ENCODE data around the gene ADCY3.
"Not testable (repeated sequence)": the region's sequence is repeated elsewhere in the genome, so short reads cannot be mapped to it uniquely, and the experiment has no call there.

Gene ADCY3

DNA sequence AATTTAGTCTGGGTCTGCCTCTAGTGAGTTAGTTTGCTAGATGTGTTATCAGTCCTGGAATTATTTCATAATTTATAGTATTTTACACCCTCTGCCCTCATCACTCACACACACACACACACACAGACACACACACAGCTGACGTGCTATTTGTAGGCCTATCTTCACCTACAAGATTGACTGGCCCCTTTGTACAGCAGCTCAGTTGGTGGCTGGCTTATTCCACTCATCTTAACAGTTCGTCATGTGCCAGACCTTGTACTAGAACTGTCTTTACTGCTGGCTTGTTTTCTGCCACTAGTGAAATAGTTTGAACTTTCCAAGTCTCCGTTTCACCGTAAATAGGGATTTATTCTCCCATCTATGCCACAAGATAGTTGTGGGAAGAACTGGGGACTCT, 105.5 kb downstream of the ADCY3 start:
- H3K27ac ChIP-seq, result no peak overlapping the region
- no peak for TF ChIP-seq ZFX (IDR thresholded peaks at IDR 0.05; ENCODE audit: borderline replicate concordance)
- TF ChIP-seq, protein P1, sequence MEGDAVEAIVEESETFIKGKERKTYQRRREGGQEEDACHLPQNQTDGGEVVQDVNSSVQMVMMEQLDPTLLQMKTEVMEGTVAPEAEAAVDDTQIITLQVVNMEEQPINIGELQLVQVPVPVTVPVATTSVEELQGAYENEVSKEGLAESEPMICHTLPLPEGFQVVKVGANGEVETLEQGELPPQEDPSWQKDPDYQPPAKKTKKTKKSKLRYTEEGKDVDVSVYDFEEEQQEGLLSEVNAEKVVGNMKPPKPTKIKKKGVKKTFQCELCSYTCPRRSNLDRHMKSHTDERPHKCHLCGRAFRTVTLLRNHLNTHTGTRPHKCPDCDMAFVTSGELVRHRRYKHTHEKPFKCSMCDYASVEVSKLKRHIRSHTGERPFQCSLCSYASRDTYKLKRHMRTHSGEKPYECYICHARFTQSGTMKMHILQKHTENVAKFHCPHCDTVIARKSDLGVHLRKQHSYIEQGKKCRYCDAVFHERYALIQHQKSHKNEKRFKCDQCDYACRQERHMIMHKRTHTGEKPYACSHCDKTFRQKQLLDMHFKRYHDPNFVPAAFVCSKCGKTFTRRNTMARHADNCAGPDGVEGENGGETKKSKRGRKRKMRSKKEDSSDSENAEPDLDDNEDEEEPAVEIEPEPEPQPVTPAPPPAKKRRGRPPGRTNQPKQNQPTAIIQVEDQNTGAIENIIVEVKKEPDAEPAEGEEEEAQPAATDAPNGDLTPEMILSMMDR (IDR thresholded peaks at IDR 0.05), result no peak

DNA sequence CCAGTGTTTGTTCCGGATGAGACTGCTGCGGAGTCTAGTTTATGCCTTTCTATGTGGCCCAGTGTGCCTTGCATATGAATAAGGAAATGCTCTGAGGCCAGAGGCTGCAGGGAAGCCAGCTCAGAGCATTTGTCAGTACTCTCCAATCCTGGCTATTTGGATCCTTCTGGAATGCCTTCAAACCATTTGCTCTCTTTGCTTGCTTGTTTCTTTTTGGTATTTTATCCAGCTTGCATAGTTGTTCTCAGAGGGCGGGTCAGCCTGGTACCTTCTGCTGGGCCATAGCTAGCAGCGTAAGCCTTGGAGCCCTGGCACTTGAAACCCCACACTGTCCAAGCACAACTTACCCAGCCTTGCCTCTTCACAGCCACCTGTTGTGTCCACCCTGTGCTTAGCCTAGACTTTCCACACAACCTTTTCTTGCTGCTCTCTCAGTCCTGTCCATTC, 106.3 kb downstream of the ADCY3 start:
- TF ChIP-seq ZFX (IDR thresholded peaks at IDR 0.05; ENCODE audit: borderline replicate concordance), result no peak
- TF ChIP-seq, protein P1 (IDR thresholded peaks at IDR 0.05), result no peak
- H3K27ac ChIP-seq, result no peak overlapping the region

DNA sequence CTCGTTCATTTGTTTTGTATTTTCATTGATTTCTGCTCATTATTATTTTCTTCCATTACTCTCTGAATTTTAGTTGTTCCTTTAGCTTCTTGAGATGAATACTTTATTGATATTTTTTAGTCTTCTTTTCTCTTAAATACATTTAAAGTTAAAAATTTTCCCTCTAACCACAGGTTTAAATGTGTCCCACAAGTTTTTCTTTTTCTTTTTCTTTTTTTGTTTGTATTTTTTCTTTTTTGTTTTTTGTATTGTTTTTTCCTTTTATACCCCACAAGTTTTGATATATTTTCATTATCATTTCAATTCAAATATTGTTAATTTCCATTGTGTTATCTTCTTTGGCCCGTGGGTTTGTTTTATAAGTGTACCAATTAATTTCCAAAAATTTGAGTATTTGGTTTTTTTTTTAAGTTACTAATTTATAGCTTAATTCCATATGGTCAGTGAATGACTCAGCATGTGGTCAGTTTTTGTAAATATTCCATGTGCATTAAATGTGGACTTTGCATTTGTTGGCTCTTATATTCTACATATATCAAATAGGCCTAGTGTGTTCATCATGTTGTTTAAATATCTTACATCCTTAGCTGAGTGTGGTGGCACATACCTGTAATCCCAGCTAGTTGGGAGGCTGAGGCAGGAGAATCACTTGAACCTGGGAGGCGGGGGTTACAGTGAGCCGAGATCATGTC, 110.6 kb downstream of the ADCY3 start:
- TF ChIP-seq, protein P1 (IDR thresholded peaks at IDR 0.05), result no peak
- no peak for TF ChIP-seq ZFX (IDR thresholded peaks at IDR 0.05; ENCODE audit: borderline replicate concordance)
- no peak overlapping the region for H3K27ac ChIP-seq

DNA sequence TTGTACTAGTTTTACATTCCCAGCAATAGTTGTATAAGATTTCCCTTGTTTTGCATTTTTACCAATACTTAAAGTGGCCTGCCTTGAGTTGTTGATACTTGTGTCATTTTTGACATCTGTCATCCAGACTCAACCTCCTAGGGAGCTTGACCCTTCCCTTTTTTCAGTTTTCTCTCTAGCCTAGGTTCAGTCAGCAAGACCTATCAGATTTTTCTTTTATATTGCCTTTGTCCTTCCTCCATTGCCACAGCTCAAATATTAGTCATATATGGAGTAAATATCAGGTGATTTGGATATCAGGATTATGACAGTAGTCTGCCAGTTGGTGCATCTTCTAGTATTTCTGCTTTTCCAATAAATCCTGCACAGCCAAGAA, 113.4 kb downstream of the ADCY3 start:
- TF ChIP-seq ZFX (IDR thresholded peaks at IDR 0.05; ENCODE audit: borderline replicate concordance), result no peak
- TF ChIP-seq, protein P1 (IDR thresholded peaks at IDR 0.05), result no peak
- H3K27ac ChIP-seq, result peak overlapping the region; percentile 56

DNA sequence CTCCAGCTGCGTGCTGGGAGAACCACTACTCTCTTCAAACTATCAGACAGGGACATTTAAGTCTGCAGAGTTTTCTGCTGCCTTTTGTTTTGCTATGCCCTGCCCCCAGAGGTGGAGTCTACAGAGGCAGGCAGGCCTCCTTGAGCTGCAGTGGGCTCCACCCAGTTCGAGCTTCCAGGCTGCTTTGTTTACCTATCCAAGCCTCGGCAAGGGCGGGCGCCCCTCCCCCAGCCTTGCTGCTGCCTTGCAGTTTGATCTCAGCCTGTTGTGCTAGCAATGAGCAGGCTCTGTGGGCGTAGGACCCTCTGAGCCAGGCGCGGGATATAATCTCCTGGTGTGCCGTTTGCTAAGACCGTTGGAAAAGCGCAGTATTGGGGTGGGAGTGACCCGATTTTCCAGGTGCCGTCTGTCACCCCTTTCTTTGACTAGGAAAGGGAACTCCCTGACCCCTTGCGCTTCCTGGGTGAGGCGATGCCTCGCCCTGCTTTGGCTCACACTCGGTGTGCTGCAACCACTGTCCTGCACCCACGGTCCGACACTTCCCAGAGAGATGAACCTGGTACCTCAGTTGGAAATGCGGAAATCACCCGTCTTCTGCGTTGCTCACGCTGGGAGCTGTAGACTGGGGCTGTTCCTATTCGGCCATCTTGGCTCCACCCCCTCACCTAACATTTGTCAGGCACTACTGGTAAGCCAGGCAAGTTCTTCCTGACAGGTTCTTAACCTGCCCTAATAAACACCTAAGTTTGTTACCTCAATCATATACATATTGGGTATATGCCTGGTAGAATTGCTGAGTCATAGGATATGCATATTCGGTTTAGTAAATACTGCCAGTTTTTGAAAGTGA, 114.0 kb downstream of the ADCY3 start:
- peak overlapping the region; percentile 56 for H3K27ac ChIP-seq

DNA sequence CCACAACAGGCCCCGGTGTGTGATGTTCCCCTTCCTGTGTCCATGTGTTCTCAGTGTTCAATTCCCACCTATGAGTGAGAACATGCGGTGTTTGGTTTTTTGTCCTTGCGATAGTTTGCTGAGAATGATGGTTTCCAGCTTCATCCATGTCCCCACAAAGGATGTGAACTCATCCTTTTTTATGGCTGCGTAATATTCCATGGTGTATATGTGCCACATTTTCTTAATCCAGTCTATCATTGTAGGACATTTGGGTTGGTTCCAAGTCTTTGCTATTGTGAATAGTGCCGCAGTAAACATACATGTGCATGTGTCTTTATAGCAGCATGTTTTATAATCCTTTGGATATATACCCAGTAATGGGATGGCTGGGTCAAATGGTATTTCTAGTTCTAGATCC, 119.5 kb downstream of the ADCY3 start:
- H3K27ac ChIP-seq, result not testable (repeated sequence)

DNA sequence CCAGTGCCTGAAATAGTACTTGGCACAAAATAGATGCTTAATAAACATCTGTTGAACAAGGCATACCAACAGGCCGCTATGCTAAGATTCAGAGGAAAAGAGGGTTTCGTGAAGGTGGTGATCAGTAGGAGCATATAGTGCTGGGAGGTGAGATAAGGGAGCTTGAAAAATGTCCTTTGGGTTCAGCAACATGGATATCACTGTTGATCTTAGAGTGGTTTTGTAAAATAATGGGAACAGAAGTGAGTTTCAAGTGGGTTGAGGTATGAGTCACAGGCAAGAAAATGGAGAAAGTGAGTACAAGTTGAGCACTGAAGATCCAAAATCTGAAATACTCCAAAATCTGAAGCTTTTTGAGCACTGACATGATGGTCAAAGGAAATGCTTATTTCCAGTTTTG, 122.4 kb downstream of the ADCY3 start:
- no peak overlapping the region for H3K27ac ChIP-seq
- TF ChIP-seq, protein P1 (IDR thresholded peaks at IDR 0.05), result no peak
- no peak for TF ChIP-seq ZFX (IDR thresholded peaks at IDR 0.05; ENCODE audit: borderline replicate concordance)

DNA sequence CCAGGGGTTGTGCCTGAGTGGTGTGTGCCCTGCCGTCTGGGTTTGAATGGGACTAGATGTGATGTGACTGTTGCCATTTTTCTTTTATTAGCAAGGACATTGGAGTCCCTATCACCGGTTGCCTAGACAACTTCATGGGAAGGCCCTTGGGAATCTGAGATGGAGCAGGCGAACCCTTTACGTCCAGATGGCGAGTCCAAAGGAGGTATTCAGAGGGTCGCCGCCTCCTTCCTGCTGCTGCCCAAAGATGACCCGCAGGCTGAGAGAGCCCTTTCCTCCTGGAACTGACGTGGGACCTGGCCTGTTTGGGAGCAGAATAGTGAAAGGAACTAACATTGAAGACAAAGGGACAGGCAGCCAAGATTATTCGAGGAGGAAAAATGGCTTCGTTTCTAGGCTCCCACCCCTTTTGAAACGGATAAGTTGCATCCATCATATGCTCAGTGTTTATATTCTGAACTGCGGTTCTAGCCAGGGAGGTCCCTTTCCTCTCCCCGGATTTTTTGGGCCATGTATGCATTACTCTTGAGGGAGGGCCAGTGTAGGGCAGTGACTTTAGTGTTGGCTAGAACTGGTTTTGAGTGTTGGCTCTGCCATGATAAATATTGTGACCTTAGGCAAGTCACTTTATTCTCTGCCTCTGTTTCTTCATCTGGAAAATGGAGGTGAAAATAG, 126.1 kb downstream of the ADCY3 start:
- H3K27ac ChIP-seq, result peak overlapping the region; percentile 89
- TF ChIP-seq ZFX (IDR thresholded peaks at IDR 0.05; ENCODE audit: borderline replicate concordance), result no peak
- TF ChIP-seq, protein P1 (IDR thresholded peaks at IDR 0.05), result no peak
